Stimulated activated CD4-positive, alpha-beta T cell treated with anti-CD3 and anti-CD28 coated beads, Interleukin-1b, Interleukin-23, amount 100 ng/mL, for 24 hours (primary cell): ENCODE results near the gene HPCA.

Source experiments
- DNase-seq, 4 experiments: peaks; one replicate each; pipeline ENCODE4 v3.0.0-alpha.2; 2020; ENCODE audit warnings: low read depth in 4 of 4, low spot score in 1 of 4

HPCA gene

DNA sequence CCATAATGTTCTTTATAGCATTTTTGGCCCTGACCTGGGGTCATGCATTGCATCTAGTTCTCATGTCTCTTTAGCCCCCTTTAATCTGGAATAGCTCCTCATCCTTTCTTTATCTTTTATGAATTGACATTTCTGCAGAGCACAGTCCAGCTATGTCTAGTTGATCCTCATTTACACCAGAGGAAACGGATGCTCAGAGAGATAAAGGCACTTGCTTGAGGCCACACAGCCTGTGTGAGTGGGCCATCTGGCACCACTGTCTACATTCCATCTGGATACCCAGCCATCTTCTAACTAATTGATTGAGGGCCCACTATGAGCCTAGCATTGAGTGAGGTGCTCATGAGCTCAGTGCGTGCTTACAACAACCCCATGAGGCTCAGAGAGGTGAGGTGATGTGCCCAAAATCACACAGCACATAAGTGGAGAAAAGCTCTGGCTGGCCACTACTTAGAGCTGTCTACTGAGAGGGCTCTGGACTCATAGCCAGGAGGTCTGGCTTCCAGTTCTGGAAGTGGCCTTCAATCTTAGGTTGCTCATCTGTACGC is 3.5 kb downstream of the HPCA start:
- DNase-seq, result no peak

DNA sequence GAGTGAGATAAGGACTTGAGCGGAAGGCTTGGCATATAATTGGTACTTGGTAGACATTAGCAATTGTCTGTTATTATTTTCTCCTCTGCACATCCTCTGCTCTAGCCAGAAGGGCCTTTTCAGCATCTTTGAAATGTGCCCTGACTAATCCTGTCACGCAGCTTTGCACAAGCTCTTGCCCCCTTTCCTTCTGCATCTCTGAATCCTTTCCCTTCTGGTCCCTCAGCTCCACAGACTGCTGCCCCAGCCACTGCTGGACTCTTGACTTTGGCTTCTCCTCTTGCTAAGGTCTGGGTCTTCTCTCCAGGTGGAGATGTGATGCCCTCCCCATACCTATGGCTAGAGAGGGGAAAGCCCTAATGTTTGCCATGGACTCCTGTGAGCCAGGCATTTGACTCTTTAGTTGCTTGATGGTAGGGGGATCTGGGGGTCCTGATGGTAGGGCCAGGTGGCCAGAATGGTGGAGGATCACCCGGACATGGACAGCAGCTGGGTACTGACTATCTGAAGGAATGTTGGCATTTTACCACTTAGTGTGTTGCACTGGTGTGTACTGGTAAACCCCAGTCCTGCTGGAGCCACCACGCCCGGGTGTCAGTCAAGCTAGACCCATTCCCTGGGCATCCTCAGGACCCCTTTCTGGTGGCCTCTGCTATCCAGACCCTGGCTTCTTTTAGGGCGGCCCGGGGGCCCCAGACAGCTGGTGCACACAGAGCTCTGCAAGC is 4.4 kb downstream of the HPCA start:
- DNase-seq, result no peak

DNA sequence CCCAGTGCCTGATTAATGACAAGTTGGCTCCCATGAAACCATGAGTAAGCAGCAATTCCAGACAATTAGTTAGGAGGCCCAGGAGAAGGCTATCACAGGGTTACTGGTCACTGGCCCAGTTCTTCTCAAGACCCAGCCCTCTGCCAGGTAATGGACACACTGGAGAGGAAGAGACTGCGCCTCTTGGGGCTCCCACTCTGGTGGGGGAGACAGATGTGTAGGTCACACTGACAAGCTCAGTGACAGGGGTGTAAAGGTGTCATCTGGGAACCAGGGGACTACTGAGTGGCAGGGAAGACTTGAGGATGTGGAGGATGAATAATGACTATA is 4.9 kb downstream of the HPCA start:
- DNase-seq, result no peak

DNA sequence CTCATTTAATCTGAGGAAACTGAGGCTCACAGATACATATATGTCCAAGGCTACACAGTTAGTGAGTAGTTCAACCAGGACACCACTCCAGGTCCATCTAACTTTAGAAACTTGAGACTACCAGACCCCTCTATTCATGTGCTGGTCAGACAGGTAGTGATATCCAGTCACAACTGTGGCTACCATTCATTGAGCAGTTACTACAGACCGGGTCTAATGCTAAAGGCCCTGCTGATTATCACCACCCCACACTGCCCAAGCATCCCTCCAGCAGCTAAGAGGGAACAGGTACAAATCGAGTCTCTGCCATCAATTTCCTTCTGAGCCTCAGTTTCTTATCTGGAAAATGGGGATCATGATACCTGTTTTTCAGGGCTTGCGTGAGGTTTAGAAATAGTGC is 5.3 kb downstream of the HPCA start:
- DNase-seq, result no peak

GRCh38 chr1:32892368-32893197 is 6.3 kb downstream of the HPCA start:
- no peak for DNase-seq

- no peak for DNase-seq
Measured at GRCh38 chr1:32893198-32894018, 7.1 kb downstream of the HPCA start.

- no peak for DNase-seq
Measured at GRCh38 chr1:32894019-32894600, 7.8 kb downstream of the HPCA start.

DNA sequence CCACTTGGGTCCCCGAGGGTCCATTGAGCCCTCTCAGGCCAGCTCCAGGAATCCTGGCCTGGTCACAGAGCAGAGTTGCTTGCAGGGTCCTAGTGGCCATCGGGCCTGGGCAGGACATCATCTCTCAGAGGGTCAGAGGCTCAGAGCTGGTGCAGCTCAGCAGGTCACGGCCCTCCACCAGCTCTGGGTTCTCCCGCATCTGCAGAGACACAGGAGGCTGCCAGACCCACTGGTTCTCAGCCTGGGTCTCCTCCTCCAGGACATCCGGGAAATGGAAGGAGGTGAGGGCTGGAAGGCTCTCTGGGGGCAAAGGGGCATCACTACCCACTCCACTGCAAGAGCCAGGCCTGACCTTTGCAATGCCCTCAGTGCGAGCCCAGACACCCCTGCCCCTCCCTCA is 8.4 kb downstream of the HPCA start:
- DNase-seq, result no peak

GRCh38 chr1:32895325-32896215 is 9.3 kb downstream of the HPCA start:
- DNase-seq, result no peak

DNA sequence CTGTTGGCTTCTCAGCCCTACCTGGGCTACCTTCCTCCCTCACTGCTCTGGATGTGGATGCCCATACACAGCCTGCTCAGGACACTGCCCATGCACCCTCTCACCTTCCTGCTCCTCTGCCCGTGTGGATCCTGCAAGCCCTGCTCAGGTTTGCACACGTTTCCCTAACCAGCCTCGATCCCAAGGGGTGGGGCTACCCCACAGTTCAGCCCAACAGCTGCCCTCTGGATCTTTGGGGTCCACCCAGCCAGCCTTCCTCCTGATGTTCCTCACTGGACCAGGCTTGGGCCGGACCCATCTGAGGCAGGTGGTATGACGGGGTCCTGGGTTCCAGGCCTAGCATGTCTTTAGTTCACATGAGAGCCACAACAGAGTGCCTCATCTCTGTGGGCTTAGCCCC is 10.2 kb downstream of the HPCA start:
- no peak for DNase-seq

DNA sequence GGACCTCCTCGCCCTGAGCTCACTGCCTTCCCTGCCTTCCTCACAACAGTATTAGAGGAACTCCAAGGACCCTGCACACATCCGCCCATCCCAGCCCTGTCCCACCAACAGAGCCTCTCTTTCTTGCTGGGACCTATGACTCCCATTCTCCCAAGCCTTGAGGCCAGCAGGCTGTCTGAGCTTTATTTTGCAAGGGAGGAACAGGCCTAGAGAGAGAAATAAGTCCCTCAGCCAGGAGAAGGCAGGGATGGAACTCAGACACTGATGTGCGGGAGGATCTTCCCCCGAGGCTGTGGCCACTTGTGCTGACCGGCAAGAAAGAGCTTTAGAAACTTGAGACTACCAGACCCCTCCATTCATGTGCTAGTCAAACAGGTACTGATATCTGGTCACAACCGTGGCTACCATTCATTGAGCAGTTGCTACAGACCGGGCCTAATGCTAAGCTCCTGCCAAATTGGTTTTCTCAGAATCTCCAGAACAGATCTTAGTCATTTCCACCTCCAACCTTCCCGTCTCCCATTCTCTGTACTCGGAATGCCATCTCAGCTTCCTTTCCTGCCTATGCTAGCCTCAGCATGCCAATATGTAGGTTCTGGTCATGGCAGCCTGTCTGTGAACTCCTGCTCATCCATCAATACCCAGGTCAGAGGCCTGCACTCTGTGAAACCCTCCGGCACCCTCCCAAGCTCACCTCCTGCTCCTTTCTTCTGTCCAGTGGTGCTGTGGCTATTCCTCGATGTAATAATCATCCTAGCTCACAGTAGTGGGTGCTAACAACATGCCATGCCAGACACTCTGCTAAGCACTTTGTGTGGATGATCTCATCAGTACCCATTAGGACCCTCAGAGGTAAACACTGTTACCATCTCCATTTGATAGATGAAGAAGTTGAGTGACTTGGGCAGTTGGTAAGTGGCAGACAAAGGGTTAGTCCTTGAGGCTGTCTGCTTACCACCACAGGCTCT is 11.1 kb downstream of the HPCA start:
- DNase-seq, result no peak

GRCh38 chr1:32898056-32898455 is 11.8 kb downstream of the HPCA start:
- DNase-seq, result no peak

DNA sequence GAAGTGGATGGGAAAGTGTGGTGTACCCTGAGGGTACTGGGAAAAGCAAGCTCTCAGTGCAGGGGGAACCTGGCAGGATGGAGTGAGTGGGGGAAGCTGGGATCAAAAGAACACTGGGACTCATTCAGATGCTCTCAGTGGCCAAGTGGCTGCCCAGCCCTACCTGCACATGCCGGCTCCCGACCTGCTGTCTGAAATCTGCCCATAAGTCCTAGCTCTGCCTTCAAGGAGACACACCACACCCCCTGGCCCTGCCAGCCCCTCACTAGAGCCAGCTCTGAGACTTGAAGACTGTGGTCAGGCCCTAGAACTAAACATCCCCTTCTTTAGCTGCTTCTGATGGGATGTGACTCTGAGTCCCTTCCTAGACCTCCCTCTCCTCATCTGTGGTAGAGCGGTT is 12.7 kb downstream of the HPCA start:
- DNase-seq, result no peak

GRCh38 chr1:32899586-32900296 is 13.4 kb downstream of the HPCA start:
- no peak for DNase-seq

DNA sequence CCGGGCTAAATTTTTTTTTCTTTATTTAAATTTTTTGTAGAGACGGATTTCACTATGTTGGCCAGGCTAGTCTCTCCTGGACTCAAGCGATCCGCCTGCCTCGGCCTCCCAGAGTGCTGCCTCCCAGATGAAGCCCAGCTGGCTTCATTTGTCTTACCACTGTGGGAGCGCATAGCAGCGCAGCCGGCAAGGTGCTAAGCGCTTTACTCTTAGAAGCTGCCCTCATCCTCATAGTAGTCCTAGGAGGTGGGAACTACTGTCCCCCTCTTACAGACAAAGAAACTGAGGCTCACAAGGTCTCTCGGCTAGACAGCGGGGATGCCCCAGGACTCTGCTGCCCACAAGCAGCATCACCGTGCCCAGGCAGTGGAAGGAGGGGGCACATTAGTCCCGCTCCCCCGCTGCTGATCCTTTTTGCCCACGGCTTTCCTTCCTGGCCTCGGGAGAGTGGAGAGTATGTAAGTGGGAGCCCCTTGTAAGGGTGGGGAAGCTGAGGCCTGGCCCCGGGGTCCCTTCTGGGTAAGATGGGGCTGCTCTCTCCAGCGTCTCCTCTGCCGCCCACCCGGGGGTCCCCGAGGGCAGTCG is 14.2 kb downstream of the HPCA start:
- no peak for DNase-seq

DNA sequence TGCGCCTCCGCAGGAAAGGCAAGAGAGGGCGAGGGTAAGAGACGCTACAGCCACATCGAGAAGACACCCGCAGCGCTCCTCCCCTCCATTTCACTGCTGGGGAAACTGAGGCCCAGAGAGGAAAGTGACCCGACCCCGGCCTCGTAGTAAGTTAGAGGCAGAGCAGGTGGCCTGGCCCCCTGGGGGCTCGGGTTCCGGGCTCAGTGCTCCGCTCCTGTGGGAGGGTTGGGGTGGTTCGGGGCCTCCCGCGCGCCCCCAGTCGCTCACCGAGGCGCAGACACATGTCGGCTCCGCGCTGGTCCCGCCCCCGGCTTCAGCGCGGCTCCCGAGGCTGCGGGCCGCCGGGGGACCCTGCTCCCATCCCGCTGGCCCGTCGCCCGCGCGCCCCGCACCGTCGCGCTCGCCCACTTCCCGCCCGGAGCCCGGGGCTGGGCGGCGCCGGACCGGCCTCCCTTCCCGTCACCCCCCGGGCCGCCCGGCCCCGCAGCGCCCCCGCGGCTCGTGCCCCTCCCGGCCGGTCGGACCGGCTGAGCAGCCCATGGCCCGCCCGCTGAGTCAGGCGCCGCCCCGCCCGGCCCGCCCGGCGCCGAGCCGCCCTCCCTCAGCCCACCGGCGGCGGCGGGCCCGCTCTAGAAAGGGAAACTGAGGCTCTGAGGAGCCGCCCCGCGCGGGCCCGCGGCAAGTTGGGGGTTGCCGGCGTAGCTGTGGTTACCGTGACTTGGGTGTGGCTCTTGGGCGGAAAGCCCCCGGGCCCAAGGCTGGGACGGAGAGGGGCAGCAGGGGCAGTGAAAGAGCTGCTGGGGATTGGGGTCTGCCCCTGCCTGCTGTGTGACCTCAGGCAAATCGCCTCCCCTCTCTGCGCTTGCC is 14.9 kb downstream of the HPCA start, which contains the start of gene TMEM54:
TMEM54 (minus strand) TSS at position 434 of the 867 bp plus-strand sequence; CDS start at position 283, 151 bp downstream.
- no peak for DNase-seq
